Measurements from ENCODE around the gene DDX3X. TPM values are rescaled to one million over a fixed set of nuclear protein-coding genes. Genes with fewer than 3 reads are reported as not detected.

The DDX3X gene
- total and polyA plus RNA-seq, 2 donors from 2014 or later, result 43.6 to 275 TPM

DNA sequence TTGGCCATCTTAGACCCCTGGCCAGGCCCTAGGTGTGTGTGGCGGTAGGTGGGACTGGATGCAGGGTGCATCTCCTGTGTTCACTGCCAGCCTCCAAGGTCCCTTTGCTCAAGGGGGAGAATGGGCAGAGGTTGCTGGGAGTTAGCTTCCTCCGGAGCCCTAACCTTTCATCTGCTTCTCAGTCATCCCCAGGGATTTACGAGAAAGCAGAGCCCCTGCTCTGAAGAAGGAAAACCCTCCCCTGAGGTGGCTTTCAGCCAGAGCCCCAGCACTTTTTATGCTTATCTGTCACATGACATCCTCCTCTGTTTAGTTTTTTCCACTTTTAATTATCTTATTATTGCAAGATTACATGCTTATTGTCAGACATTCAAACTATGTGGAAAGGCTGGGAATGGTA is 44.9 kb upstream of the DDX3X start:
- Histone ChIP-seq H3K36me3 (ENCODE audit: control insufficient read depth in 2 of 3, insufficient read depth in 3 of 3, low read length in 3 of 3) (no peaks in the 10 kb centered on the region), H3K9me3 (ENCODE audit: control insufficient read depth in 2 of 3, insufficient read depth in 1 of 3, low read length in 3 of 3) (peaks cover 0 to 5% (median 0%) of the 10 kb centered on the region in 3 donors), H3K27ac (ENCODE audit: low read depth in 2 of 2, low read length in 2 of 2) (no peak overlapping the region), H3K9ac (ENCODE audit: low read length in 3 of 3) (no peak overlapping the region), H3K4me3 (ENCODE audit: low read length in 3 of 3) (no peak overlapping the region), H3K4me1 (ENCODE audit: control insufficient read depth in 2 of 3, insufficient read depth in 2 of 3, low read depth in 1 of 3, low read length in 3 of 3) (no peaks in the 10 kb centered on the region), H3K27me3 (ENCODE audit: control insufficient read depth, insufficient read depth, low read length) (peaks cover 2% of the 10 kb centered on the region)
- intact Hi-C loops (cut with DNase I), result no loop called here
- TF ChIP-seq, protein P1, sequence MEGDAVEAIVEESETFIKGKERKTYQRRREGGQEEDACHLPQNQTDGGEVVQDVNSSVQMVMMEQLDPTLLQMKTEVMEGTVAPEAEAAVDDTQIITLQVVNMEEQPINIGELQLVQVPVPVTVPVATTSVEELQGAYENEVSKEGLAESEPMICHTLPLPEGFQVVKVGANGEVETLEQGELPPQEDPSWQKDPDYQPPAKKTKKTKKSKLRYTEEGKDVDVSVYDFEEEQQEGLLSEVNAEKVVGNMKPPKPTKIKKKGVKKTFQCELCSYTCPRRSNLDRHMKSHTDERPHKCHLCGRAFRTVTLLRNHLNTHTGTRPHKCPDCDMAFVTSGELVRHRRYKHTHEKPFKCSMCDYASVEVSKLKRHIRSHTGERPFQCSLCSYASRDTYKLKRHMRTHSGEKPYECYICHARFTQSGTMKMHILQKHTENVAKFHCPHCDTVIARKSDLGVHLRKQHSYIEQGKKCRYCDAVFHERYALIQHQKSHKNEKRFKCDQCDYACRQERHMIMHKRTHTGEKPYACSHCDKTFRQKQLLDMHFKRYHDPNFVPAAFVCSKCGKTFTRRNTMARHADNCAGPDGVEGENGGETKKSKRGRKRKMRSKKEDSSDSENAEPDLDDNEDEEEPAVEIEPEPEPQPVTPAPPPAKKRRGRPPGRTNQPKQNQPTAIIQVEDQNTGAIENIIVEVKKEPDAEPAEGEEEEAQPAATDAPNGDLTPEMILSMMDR (IDR thresholded peaks at IDR 0.05; ENCODE audit: borderline replicate concordance, extremely low read depth, insufficient read depth), result no peak
- FAIRE-seq, result no peak
- DNase-seq, result peak in 1 of 5 donors; percentile 12

DNA sequence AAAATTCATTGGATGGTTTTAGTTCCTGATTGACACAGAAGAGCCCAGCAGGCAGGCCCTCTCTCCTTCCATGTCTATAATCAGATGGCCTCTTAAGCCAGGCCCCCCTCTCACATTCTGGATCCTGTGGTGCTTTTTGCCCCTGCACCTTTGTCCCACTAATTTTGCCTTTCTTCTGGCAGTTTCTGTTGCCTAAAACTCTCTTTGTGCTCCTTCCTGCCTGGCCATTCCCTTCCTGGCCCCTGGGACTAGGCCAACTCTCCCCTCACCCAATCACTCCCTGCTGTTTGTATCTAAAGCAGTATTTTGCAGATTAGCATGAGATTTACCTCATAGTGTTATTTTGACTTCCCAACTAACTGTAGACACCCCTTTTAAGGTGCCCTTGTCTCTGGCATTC is 42.7 kb upstream of the DDX3X start:
- Histone ChIP-seq H3K27ac (ENCODE audit: low read depth in 2 of 2, low read length in 2 of 2) (no peak overlapping the region), H3K9me3 (ENCODE audit: control insufficient read depth in 2 of 3, insufficient read depth in 1 of 3, low read length in 3 of 3) (peaks cover 0 to 5% (median 0%) of the 10 kb centered on the region in 3 donors), H3K4me3 (ENCODE audit: low read length in 3 of 3) (no peak overlapping the region), H3K36me3 (ENCODE audit: control insufficient read depth in 2 of 3, insufficient read depth in 3 of 3, low read length in 3 of 3) (no peaks in the 10 kb centered on the region), H3K4me1 (ENCODE audit: control insufficient read depth in 2 of 3, insufficient read depth in 2 of 3, low read depth in 1 of 3, low read length in 3 of 3) (no peaks in the 10 kb centered on the region), H3K9ac (ENCODE audit: low read length in 3 of 3) (no peak overlapping the region), H3K27me3 (ENCODE audit: control insufficient read depth, insufficient read depth, low read length) (peaks cover 2% of the 10 kb centered on the region)
- DNase-seq, result no peak
- TF ChIP-seq, protein P1 (IDR thresholded peaks at IDR 0.05; ENCODE audit: borderline replicate concordance, extremely low read depth, insufficient read depth), result no peak
- FAIRE-seq, result no peak
- intact Hi-C loops (cut with DNase I), result no loop called here

DNA sequence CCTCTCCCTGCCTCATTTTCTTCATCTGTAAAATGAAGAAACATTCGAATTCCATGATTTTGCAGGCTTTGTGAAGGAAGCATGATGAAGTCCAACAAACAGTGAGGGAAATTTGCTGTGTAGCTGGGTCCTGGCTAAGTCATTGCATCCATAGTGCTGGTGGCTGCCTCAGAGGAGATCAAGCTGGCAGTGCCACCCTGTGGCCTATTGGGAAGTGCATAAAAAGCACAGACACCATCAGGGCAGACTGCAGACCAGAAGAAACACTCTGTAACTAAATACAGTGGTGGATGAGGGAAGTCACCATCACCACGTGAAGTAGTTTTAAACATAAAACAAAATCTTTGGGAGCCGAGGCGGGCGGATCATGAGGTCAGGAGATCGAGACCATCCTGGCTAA is 40.7 kb upstream of the DDX3X start:
- intact Hi-C loops (cut with DNase I), result no loop called here
- no peak overlapping the region for H3K4me3 ChIP-seq (ENCODE audit: low read length in 3 of 3)
- H3K4me1 ChIP-seq (ENCODE audit: control insufficient read depth in 2 of 3, insufficient read depth in 2 of 3, low read depth in 1 of 3, low read length in 3 of 3), result no peaks in the 10 kb centered on the region
- TF ChIP-seq, protein P1 (IDR thresholded peaks at IDR 0.05; ENCODE audit: borderline replicate concordance, extremely low read depth, insufficient read depth), result no peak
- DNase-seq (no peak), FAIRE-seq (no peak)
- H3K27me3 ChIP-seq (ENCODE audit: control insufficient read depth, insufficient read depth, low read length), result peaks cover 2% of the 10 kb centered on the region
- no peak overlapping the region for H3K9ac ChIP-seq (ENCODE audit: low read length in 3 of 3)
- H3K27ac ChIP-seq (ENCODE audit: low read depth in 2 of 2, low read length in 2 of 2), result no peak overlapping the region
- H3K9me3 ChIP-seq (ENCODE audit: control insufficient read depth in 2 of 3, insufficient read depth in 1 of 3, low read length in 3 of 3), result peaks cover 0 to 5% (median 0%) of the 10 kb centered on the region in 3 donors
- no peaks in the 10 kb centered on the region for H3K36me3 ChIP-seq (ENCODE audit: control insufficient read depth in 2 of 3, insufficient read depth in 3 of 3, low read length in 3 of 3)
